GM12891 (cell line): Measurements from ENCODE around the gene MGMT.

Source experiments
- PAX5 ChIP-seq: IDR thresholded peaks from 2 replicates; pipeline ENCODE4 v1.6.1; 2011; ENCODE audit warnings: low read length, moderate library complexity, mild to moderate bottlenecking; ENCODE audit not compliant: insufficient read depth, severe bottlenecking
- POLR2A ChIP-seq: IDR thresholded peaks from 2 replicates; pipeline ENCODE4 v1.6.1; 2011; ENCODE audit warnings: low read depth, low read length, control low read depth
- POLR2AphosphoS5 ChIP-seq: IDR thresholded peaks from 2 replicates; pipeline ENCODE4 v1.6.1; 2011; ENCODE audit warnings: low read depth, low read length, control low read depth
- POU2F2 ChIP-seq: IDR thresholded peaks from 2 replicates; pipeline ENCODE4 v1.6.1; 2011; ENCODE audit warnings: low read depth, mild to moderate bottlenecking, control low read depth, low read length, moderate library complexity
- SPI1 ChIP-seq: IDR thresholded peaks from 2 replicates; pipeline ENCODE4 v1.6.1; 2011; ENCODE audit warnings: low read depth, low read length, control low read depth
- TAF1 ChIP-seq: IDR thresholded peaks from 2 replicates; pipeline ENCODE4 v1.6.1; 2011; ENCODE audit warnings: low read depth, low read length, control low read depth

- TF ChIP-seq POLR2A (no peak), POLR2AphosphoS5 (no peak), SPI1 (no peak), POU2F2 (no peak), TAF1 (no peak), PAX5 (no peak)
Observed at GRCh38 chr10:129689671-129690071, 222.6 kb downstream of the MGMT start.
